Hepatocyte (in vitro differentiated cells): ENCODE measurements around the gene DEK. TPM values are rescaled to one million over a fixed set of nuclear protein-coding genes. Genes with fewer than 3 reads are reported as not detected.
"Not testable (repeated sequence)": the region's sequence is repeated elsewhere in the genome, so short reads cannot be mapped to it uniquely, and the experiment has no call there.

ENCODE experiments used
- DNase-seq: peaks from one replicate; pipeline ENCODE4 v3.0.0-alpha.2; 2016; ENCODE audit warnings: low spot score
- H2AFZ ChIP-seq: fragments of 200-600 bp; sonication (generic); 2 replicates; pipeline ENCODE4 v1.6.0; 2016; ENCODE audit warnings: antibody characterized with exemption, mild to moderate bottlenecking
- H3K27ac ChIP-seq: fragments of 200-600 bp; sonication (generic); 2 replicates; pipeline ENCODE4 v1.5.1; 2016; ENCODE audit warnings: mild to moderate bottlenecking
- H3K27me3 ChIP-seq: fragments of 200-600 bp; sonication (generic); 2 replicates; pipeline ENCODE4 v1.6.1; 2016
- H3K36me3 ChIP-seq: fragments of 200-600 bp; sonication (generic); replicated peaks from 2 replicates; pipeline ENCODE4 v1.5.1; 2016; ENCODE audit warnings: low read depth; ENCODE audit not compliant: insufficient read depth
- H3K4me1 ChIP-seq: fragments of 200-600 bp; sonication (generic); 2 replicates; pipeline ENCODE4 v1.5.1; 2016; ENCODE audit warnings: mild to moderate bottlenecking, moderate library complexity; ENCODE audit not compliant: insufficient read depth
- H3K4me2 ChIP-seq: fragments of 200-600 bp; sonication (generic); 2 replicates; pipeline ENCODE4 v1.6.0; 2016
- H3K4me3 ChIP-seq: fragments of 200-600 bp; sonication (generic); 2 replicates; pipeline ENCODE4 v1.5.1; 2016; ENCODE audit warnings: mild to moderate bottlenecking
- H3K79me2 ChIP-seq: fragments of 200-600 bp; sonication (generic); 2 replicates; pipeline ENCODE4 v1.6.0; 2017; ENCODE audit warnings: mild to moderate bottlenecking
- H3K9me2 ChIP-seq: fragments of 200-600 bp; sonication (generic); replicated peaks from 2 replicates; pipeline ENCODE4 v1.6.0; 2017; ENCODE audit warnings: mild to moderate bottlenecking; ENCODE audit not compliant: insufficient read depth
- H3K9me3 ChIP-seq: fragments of 200-600 bp; sonication (generic); 2 replicates; pipeline ENCODE4 v1.5.1; 2016; ENCODE audit warnings: low read depth, mild to moderate bottlenecking
- H4K20me1 ChIP-seq: fragments of 200-600 bp; sonication (generic); 2 replicates; pipeline ENCODE4 v1.6.0; 2016; ENCODE audit warnings: mild to moderate bottlenecking; ENCODE audit not compliant: insufficient read depth, poor library complexity, severe bottlenecking
- CTCF ChIP-seq: fragments of 200-600 bp; sonication (generic); IDR thresholded peaks from 2 replicates; pipeline ENCODE4 v1.5.1; 2016; ENCODE audit warnings: antibody characterized with exemption, mild to moderate bottlenecking; ENCODE audit not compliant: poor library complexity
- EZH2 ChIP-seq: fragments of 200-600 bp; sonication (generic); IDR thresholded peaks from 2 replicates; pipeline ENCODE4 v1.6.1; 2016; ENCODE audit warnings: antibody characterized with exemption, mild to moderate bottlenecking, borderline replicate concordance
- EZH2phosphoT487 ChIP-seq: fragments of 200-600 bp; sonication (generic); IDR thresholded peaks from one replicate; pipeline ENCODE4 v1.6.1; 2018; ENCODE audit warnings: antibody characterized with exemption, mild to moderate bottlenecking, low read depth, moderate library complexity; ENCODE audit not compliant: unreplicated experiment, severe bottlenecking
- WGBS: methylation state at CpG from one replicate; pipeline ENCODE4 v1.1.6; 2016; ENCODE audit warnings: low lambda C conversion rate; ENCODE audit errors: missing lambda C conversion rate; 5-methylcytosine and 5-hydroxymethylcytosine counted together
- polyA plus RNA-seq: library from polyadenylated mRNA; unstranded; fragments of >200 nt; fragmentation: Nextera tagmentation; extraction: Ambion mirVana; gene quantifications from 2 replicates; pipeline ENCODE4 v1.2.1, GENCODE V29; 2016
- total RNA-seq: library from RNA; depleted of rRNA; stranded (reverse); fragments of >200 nt; gene quantifications from 2 replicates; pipeline ENCODE4 v1.2.3, GENCODE V29; 2014

DEK gene
- 70.8 and 81.3 TPM in 2 replicates for total RNA-seq
- 39.9 and 61.0 TPM in 2 replicates for polyA plus RNA-seq

GRCh38 chr6:18264219-18264922 is at the start of gene DEK:
DEK (minus strand) TSS chr6:18264530; CDS start chr6:18263987, 543 bp downstream.
- H3K79me2 ChIP-seq, result peaks cover 46% of the 10 kb centered on the region
- WGBS, result 1% methylated on average over 57 of the region's 113 CpGs
- no peaks in the 10 kb centered on the region for H3K9me2 ChIP-seq
- no peaks in the 10 kb centered on the region for H3K36me3 ChIP-seq
- H3K27me3 ChIP-seq, result peaks cover 7% of the 10 kb centered on the region
- peak within 1 kb of the TSS; percentile 87 for H3K4me2 ChIP-seq
- H3K4me1 ChIP-seq, result peaks cover 9% of the 10 kb centered on the region
- H3K4me3 ChIP-seq, result peak within 1 kb of the TSS; percentile 94
- H3K9me3 ChIP-seq, result no peaks in the 10 kb centered on the region
- peak within 1 kb of the TSS; percentile 85 for H2AFZ ChIP-seq
- TF ChIP-seq EZH2phosphoT487, result no peak
- TF ChIP-seq CTCF, result peak; percentile 54
- TF ChIP-seq EZH2, result no peak
- peak; percentile 93 for DNase-seq
- peak within 1 kb of the TSS; percentile 100 for H3K27ac ChIP-seq
- H4K20me1 ChIP-seq, result peaks cover 30% of the 10 kb centered on the region

- Histone ChIP-seq H3K27me3 (no peaks in the 10 kb centered on the region), H3K27ac (no peak overlapping the region)
Observed at GRCh38 chr6:18312368-18312767, 48.0 kb upstream of the DEK start.

GRCh38 chr6:18310010-18310409 is 45.7 kb upstream of the DEK start:
- not testable (repeated sequence) for H3K27me3 ChIP-seq, H3K9me3 ChIP-seq, H3K4me3 ChIP-seq, H3K4me1 ChIP-seq, H2AFZ ChIP-seq, H3K27ac ChIP-seq, H3K79me2 ChIP-seq, H3K36me3 ChIP-seq, H3K9me2 ChIP-seq, H3K4me2 ChIP-seq, DNase-seq, H4K20me1 ChIP-seq
- WGBS, result 87% methylated on average over 8 of the region's 8 CpGs

More at GRCh38 chr6:18312368-18312767, 48.0 kb upstream of the DEK start:
- H3K4me2 ChIP-seq, result no peak overlapping the region
- TF ChIP-seq EZH2 (no peak), EZH2phosphoT487 (no peak), CTCF (no peak)
- no peaks in the 10 kb centered on the region for H3K79me2 ChIP-seq
- no peaks in the 10 kb centered on the region for H3K36me3 ChIP-seq
- H3K4me3 ChIP-seq, result no peak overlapping the region
- no peaks in the 10 kb centered on the region for H3K9me2 ChIP-seq
- no peak for DNase-seq
- H3K9me3 ChIP-seq, result no peaks in the 10 kb centered on the region
- no peaks in the 10 kb centered on the region for H4K20me1 ChIP-seq
- no peaks in the 10 kb centered on the region for H3K4me1 ChIP-seq
- H2AFZ ChIP-seq, result no peak overlapping the region

- Histone ChIP-seq H3K79me2 (no peaks in the 10 kb centered on the region), H4K20me1 (no peaks in the 10 kb centered on the region), H3K27ac (no peak overlapping the region), H3K4me1 (no peaks in the 10 kb centered on the region), H3K36me3 (no peaks in the 10 kb centered on the region), H3K4me3 (no peak overlapping the region), H3K27me3 (no peaks in the 10 kb centered on the region), H3K9me2 (no peaks in the 10 kb centered on the region), H3K4me2 (no peak overlapping the region), H3K9me3 (no peaks in the 10 kb centered on the region), H2AFZ (no peak overlapping the region)
- 92% methylated on average over 5 of the region's 5 CpGs for WGBS
- no peak for DNase-seq
- no peak for TF ChIP-seq EZH2phosphoT487
- no peak for TF ChIP-seq EZH2
- no peak for TF ChIP-seq CTCF
Observed at GRCh38 chr6:18309046-18309445, 44.7 kb upstream of the DEK start.
